Measurements from ENCODE around the gene CHST12.
"Not testable (repeated sequence)": the region's sequence is repeated elsewhere in the genome, so short reads cannot be mapped to it uniquely, and the experiment has no call there.

Gene CHST12

DNA sequence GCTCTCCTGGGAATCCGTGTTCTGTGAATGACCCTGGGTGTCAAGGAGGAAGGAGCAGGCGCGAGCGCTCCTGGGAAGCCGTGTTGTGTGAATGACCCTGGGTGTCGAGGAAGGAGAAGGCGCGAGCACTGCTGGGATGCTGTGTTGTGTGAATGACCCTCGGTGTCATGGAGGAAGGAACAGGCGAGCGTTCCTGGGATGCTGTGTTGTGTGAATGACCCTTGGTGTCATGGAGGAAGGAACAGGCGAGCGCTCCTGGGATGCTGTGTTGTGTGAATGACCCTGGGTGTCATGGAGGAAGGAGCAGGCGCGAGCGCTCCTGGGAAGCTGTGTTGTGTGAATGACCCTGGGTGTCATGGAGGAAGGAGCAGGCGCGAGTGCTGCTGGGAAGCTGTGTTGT is 25.3 kb upstream of the CHST12 start:
- DNase-seq (ENCODE audit: low read depth in 2 of 2): not testable (repeated sequence)

DNA sequence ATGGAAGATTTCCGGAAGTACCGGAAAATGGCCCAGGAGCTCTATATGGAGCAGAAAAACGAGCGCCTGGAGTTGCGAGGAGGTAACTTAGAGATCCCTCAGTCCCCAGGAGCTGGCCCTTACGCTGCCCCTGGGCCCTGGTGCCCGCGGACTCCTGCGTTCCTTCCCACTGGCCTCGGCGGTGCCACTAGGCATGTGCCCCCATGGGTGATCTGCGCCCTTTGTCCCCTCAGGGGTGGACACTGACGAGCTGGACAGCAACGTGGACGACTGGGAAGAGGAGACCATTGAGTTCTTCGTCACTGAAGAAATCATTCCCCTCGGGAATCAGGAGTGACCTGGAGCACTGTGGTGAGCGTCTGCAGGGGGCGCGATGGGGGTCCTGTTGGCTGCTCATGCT is 24.2 kb upstream of the CHST12 start:
- DNase-seq (ENCODE audit: low read depth in 2 of 2): no peak

DNA sequence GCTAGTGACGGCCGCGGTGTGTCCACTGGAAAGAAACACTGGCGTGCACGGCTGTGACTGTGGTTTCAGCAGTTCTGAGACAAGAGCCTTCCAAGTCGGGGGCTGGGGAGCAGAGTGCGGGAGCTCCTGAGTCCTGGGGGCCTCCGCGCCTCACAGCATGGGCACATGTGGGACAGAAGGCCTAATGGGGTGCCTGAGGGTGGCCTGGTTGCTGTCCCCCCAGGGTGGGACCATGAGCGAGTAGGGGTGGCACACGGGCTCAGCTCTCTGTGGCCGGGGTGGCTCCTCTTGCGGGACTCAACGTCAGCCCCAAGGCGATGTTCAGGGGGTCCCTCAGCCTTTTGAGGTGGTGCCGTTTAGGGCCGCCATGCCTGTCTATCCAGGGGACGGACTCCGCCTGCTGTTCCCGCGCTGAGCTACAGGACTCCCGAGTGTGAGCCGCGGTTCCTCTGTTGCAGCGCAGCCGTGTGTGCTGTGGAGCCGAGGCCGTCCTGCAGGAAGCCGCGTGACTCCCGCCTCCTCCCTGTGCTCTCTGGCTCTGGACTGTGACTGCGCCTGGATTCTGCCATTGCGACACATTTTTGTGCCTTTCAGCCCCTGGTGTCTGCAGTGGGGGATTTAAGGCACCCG is 23.5 kb upstream of the CHST12 start:
- DNase-seq (ENCODE audit: low read depth in 2 of 2): no peak

DNA sequence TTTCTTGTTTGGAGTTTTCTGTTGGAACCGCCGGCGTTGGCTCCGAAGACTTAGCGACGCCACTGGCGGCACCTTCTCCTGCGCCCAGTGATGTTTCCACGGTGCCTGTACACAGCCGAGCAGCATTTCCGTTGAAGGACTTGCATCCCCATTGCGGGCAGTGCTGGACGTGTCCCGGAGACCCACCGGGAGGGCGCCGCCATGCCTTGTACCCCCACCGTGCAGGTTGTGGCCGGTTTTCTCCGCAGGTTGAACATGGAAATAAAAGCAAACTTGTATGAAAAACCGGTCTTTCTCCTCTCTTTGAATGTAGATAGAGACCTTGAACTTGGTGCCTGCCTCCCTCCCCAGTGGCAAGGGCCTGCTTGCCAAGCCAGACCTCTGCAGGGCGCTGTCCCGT is 22.9 kb upstream of the CHST12 start:
- DNase-seq (ENCODE audit: low read depth in 2 of 2): no peak

- no peak for DNase-seq (ENCODE audit: low read depth in 2 of 2)
Observed at GRCh38 chr7:2381227-2381626, 22.2 kb upstream of the CHST12 start.

DNA sequence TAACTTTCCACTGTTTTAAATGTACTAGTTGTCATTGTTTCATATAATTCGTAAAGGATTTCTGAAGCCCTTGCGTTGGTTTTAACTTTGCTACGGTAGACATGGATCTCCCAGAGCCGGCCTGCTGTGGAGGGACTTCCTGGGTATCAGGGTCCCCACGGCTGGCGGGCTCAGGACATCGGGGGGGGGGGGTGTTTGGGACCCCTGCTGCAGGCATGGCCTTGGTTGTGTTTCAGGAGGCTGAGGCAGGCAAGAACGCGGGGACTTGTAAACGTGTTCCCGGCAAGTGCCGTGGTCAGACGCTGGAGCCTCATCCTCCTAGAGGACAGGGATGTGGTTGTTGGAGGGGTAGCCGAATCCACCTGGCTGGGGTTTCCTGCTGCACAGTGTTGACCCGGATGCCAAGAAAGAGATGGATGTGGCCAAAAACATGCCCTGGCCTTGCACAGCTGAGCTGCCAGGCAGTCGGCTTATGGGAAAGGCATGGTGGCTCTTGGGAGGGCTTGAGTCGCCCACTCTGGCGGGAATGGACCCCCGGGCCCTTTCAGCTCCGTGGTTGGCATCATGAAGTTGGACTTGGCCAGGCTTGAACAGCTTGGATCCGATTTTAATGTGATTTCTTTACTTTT is 21.4 kb upstream of the CHST12 start:
- DNase-seq (ENCODE audit: low read depth in 2 of 2): no peak

- no peak for DNase-seq (ENCODE audit: low read depth in 2 of 2)
Observed at GRCh38 chr7:2383543-2384274, 19.7 kb upstream of the CHST12 start.

DNA sequence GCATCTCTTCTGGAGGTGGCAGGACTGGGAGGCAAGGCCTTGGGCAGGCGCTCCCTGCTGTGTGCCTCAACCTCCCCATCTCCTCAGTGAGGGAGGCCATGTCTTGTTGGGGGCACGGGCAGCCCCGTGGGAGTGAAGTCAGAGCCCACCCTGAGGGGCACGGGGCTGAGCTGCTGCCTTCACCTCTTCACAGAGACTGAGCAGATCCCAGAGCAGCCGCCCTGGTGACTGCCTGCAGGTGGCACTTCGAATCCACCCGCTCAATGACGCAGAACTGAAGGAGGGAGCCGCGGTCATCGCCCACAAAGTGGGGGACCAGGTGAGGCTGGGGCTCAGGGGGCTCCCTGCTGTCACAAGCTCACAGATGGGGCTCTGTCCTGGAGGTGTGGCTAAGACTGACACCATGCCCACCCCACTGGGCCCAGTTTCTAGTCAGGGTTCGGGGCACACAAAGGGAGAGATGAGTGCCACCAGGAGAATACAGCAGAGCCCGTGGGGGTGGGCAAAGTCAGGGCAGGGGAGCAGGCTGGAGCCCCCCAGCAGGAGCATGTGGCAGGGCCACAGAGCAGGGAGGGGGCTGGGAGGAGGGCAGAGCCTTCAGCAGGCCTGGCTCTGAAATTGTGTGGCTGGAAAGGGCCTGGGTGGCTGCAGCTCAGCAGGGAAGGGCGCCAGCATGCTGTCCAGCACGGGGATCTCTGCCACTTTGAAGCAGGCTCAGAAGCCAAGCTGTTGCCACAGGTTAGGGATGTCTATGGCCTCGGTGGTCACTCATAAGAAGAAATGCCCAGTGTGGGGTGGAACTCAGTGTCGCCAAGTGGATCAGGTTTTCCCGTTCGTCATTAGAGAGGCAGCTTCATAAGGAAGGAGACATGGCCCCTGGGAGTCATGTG is 18.8 kb upstream of the CHST12 start:
- DNase-seq (ENCODE audit: low read depth in 2 of 2): no peak

DNA sequence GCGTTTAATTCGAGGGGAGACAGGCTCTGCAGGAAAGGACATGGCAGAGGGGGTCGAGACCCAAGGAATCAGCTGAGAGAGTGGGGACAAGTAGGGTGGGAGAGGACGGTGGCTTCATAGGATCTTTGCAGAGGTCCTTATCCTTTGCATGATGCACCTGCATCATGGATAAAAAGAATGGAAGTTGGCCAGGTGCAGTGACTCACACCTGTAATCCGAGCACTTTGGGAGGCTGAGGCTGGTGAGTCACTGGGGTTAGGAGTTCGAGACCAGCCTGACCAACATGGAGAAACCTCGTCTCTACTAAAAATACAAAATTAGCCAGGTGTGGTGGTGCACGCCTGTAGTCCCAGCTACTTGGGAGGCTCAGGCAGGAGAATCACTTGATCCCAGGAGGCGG is 17.3 kb upstream of the CHST12 start:
- DNase-seq (ENCODE audit: low read depth in 2 of 2): not testable (repeated sequence)

DNA sequence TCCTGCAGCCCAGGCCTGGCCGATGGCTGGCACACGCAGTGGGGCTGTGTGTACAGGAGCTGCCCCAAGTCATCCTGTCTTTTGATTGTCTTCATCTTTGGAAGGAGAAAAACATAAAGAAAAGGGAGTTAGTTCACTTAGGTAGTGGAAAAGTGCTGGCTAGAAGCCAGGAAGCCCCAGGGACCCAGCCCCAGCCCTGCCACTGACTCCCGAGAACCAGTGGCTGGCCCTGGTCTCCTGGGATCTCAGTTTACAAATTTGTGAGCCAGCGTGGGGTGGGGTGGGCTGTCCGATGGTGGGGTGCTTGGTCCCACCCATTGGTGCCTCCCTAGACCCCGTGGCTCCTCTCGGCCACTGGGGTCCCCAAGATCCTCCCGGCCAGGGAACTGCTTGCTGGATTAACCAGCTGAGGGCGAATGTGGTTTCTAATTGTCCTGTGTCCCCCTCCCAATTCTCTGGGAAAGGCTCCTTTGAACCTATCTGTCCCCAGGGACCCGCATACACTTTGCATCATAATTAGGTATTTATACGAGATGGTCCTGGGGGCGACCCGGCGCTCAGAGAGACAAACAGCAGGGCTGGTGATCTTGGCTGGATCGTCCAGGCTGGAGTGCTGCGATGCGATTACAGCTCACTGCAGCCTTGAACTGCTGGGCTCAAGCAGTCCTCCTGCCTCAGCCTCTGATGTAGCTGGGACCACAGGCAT is 16.3 kb upstream of the CHST12 start:
- DNase-seq (ENCODE audit: low read depth in 2 of 2): no peak

DNA sequence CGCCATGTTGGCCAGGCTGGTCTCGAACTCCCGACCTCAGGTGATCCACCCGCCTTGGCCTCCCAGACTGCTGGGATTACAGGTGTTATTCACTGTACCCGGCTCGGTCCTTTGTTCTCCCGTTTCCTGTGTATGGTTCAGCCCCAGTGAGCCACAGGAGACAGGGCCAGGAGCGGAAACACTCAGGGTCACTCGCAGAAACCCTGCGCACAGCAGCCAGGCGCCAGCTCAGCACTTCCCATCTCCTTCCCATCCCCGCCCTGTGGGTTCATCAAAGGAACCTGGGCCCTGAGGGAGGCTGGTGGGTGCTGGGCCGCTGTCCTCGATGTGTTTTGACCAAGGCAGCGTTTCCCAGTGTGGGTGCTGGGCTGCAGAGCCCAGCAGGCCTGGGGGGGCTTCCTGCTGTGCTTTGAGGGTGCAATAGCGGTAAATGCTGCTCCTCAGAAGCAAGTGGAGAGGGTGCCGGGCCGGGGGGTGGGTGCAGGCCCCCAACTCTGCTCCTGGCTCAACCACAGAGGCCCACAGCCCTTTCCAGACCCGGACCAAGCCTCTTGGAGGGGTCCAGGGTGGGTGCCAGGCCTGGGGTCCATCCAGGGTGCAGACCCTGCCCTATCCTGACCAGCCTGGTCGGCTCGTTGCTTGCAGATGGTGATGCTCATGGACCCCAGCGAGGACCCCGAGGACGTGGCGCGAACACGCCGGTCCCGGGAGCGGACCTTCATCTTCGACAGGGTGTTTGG is 15.3 kb upstream of the CHST12 start:
- DNase-seq (ENCODE audit: low read depth in 2 of 2): no peak

DNA sequence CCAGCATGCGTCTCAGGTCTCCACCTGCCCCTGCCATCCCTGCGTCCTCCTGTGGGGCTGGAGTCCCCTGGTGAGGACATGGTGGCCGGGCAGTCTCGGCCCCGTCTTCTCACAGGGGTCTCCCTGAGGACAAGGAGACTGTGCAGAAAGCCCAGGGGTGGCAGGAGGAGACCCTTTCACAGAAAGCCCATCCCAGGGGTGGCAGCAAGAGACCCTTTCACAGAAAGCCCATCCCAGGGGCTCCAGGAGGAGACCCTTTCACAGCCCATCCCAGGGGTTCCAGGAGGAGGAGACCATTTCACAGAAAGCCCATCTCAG is 14.8 kb upstream of the CHST12 start:
- no peak for DNase-seq (ENCODE audit: low read depth in 2 of 2)

GRCh38 chr7:2390020-2390816 is 13.2 kb upstream of the CHST12 start:
- DNase-seq (ENCODE audit: low read depth in 2 of 2): not testable (repeated sequence)

DNA sequence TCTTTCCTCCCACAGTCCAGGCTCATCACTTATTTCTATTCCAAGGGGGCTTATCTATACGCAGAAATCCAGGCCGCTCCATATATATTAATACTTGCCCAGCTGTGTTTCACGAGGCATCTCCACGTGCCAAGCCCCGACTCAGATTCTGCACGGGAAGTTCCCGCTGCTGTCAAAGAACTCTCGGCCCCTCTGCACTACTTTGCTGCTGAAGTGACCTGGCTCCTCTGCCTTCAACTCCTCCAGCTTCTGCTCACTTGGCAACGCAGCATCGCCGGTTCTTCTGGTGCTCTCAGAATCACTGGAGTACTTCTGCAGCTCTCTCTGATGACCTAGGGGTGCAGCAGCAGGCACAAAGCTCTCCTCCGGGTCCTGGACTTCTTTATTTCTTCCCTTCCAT is 9.7 kb upstream of the CHST12 start:
- no peak for DNase-seq (ENCODE audit: low read depth in 2 of 2)

DNA sequence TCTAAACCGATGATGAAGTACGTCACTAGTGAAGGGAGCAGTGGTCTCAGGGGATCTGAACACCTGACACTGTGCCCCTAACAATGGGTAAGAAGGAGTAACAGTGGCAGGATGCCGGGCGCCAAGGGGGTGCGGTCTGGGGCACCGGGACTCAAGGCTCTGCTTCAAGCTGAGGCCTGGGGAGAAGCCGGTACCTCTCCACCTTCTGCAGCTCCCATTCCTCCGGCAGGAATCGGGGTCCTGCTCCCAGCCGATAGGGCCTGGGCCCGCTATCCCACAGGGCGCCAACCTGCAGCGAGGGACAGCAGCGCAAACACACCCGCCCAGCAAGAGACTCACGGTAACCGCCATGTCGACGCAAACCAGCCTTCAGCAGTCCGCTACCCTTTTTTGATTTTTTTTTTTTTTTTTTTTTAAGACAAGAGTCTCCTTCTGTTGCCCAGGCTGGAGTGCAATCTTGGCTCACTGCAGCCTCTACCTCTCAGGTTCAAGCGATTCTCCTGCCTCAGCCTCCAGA is 8.8 kb upstream of the CHST12 start:
- no peak for DNase-seq (ENCODE audit: low read depth in 2 of 2)

DNA sequence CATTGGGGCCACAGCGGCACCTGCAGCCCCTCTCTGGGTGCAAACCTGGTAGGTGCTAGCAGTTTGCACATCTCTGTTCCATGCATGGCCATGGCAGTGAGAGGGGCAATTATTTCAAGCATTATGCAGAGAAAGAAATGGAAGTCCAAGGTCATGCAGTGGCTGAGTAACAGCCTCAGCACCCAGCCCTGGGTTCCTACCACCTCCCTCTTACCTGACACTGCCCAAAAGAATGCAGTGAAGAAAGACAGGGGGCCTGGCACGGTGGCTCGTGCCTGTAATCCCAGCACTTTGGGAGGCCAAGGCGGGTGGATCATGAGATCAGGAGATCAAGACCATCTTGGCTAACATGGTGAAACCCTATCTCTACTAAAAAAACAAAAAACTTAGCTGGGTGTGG is 4.9 kb upstream of the CHST12 start:
- no peak for DNase-seq (ENCODE audit: low read depth in 2 of 2)

DNA sequence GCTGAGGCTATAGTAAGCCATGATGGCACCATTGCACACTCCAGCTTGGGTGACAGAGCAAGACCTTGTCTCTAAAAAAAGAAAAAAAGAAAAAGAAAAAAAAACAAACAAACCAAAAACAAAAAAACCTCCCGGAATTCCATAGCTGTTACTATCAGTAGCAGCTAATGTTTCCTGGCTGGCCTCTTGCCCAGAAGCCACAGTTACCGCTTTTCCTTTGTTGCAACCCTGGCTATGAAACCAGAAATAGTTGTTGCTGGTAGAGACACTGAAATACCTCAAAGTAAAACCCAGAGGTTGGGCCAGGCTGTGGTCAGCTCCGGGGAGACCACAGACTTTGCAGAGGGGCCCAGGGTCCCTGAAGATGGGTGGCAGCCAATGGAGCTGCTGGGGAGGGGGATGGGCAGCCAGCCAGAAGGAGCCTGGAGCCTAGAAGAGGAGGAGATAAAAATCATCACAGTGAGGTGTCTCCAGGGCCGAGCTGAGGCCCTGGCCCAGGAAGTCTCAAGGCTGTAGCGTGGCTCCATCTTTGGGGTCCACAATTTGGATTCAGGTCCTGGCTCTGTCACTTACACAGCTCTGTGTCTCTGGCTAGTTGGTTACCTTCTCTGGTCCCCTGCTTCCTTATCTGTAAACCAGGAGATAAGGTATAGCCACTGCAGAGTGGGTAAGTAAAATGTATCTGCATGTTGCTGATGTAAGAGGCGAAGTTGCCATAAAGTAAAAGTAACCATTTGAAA is 3.4 kb upstream of the CHST12 start:
- DNase-seq (ENCODE audit: low read depth in 2 of 2): no peak

GRCh38 chr7:2402687-2403013 is 761 bp upstream of the CHST12 start:
- no peak for DNase-seq (ENCODE audit: low read depth in 2 of 2)
